Muscle of arm (tissue), 12 donors: ENCODE data around the gene DYNLRB1. TPM values are rescaled to one million over a fixed set of nuclear protein-coding genes. Genes with fewer than 3 reads are reported as not detected.

ENCODE experiments used
- DNase-seq: peaks from one replicate; pipeline ENCODE4 v3.0.0-alpha.2; 2013
- polyA plus RNA-seq, 12 donors: library from polyadenylated mRNA; unstranded; fragments of 120-200 nt; gene quantifications; one replicate each; pipeline ENCODE4 v1.2.1, GENCODE V29; 2013; ENCODE audit not compliant: insufficient read length in 12 of 12

The DYNLRB1 gene
- polyA plus RNA-seq, 12 donors = 108 to 188 (median 121) TPM; not detected in 1

GRCh38 chr20:34531608-34532265 lies 15.5 kb downstream of the DYNLRB1 start:
- no peak for DNase-seq

GRCh38 chr20:34532320-34532719 lies 16.1 kb downstream of the DYNLRB1 start:
- DNase-seq = no peak

GRCh38 chr20:34532756-34533155 lies 16.5 kb downstream of the DYNLRB1 start:
- DNase-seq = no peak

GRCh38 chr20:34534391-34535165 lies 18.4 kb downstream of the DYNLRB1 start:
- no peak for DNase-seq

GRCh38 chr20:34535301-34535840 lies 19.1 kb downstream of the DYNLRB1 start:
- no peak for DNase-seq

- no peak for DNase-seq
These were observed 19.6 kb downstream of the DYNLRB1 start for GRCh38 chr20:34535857-34536256.

GRCh38 chr20:34536798-34537394 lies 20.7 kb downstream of the DYNLRB1 start:
- no peak for DNase-seq

GRCh38 chr20:34537651-34538050 lies 21.4 kb downstream of the DYNLRB1 start:
- no peak for DNase-seq

GRCh38 chr20:34538671-34539123 lies 22.5 kb downstream of the DYNLRB1 start:
- DNase-seq = no peak

- no peak for DNase-seq
These were observed 23.5 kb downstream of the DYNLRB1 start for GRCh38 chr20:34539756-34540155.

GRCh38 chr20:34540596-34541263 lies 24.5 kb downstream of the DYNLRB1 start:
- no peak for DNase-seq

GRCh38 chr20:34541264-34541901 lies 25.2 kb downstream of the DYNLRB1 start:
- DNase-seq = no peak

GRCh38 chr20:34541917-34542316 lies 25.7 kb downstream of the DYNLRB1 start:
- DNase-seq = no peak

- DNase-seq = no peak
These were observed 26.2 kb downstream of the DYNLRB1 start for GRCh38 chr20:34542439-34542838.

- DNase-seq = no peak
These were observed 27.3 kb downstream of the DYNLRB1 start for GRCh38 chr20:34543463-34544056.

- no peak for DNase-seq
These were observed 28.0 kb downstream of the DYNLRB1 start for GRCh38 chr20:34544109-34544796.

GRCh38 chr20:34546751-34547181 lies 30.5 kb downstream of the DYNLRB1 start:
- no peak for DNase-seq

- DNase-seq = no peak
These were observed 31.8 kb downstream of the DYNLRB1 start for GRCh38 chr20:34547844-34548613.

GRCh38 chr20:34549291-34549928 lies 33.2 kb downstream of the DYNLRB1 start:
- no peak for DNase-seq
